ENCODE results near the gene COBL. TPM values are rescaled to one million over a fixed set of nuclear protein-coding genes. Genes with fewer than 3 reads are reported as not detected.

The COBL gene
- total RNA-seq, 1 experiment from 2014 or later: 0.03 TPM

- Histone ChIP-seq H3K4me3 (no peak overlapping the region), H3K36me3 (no peaks in the 10 kb centered on the region), H3K27me3 (no peaks in the 10 kb centered on the region), H3K9me3 (no peaks in the 10 kb centered on the region)
- DNase-seq: no peak
Measured at GRCh38 chr7:51295440-51296245, 21.0 kb downstream of the COBL start.

- no peaks in the 10 kb centered on the region for H3K36me3 ChIP-seq
- no peak overlapping the region for H3K4me3 ChIP-seq
- no peak for DNase-seq
- no peaks in the 10 kb centered on the region for H3K9me3 ChIP-seq
- no peaks in the 10 kb centered on the region for H3K27me3 ChIP-seq
Measured at GRCh38 chr7:51292596-51292995, 24.0 kb downstream of the COBL start.

GRCh38 chr7:51290702-51291540 is 25.7 kb downstream of the COBL start:
- Histone ChIP-seq H3K36me3 (no peaks in the 10 kb centered on the region), H3K4me3 (no peak overlapping the region), H3K9me3 (no peaks in the 10 kb centered on the region)

GRCh38 chr7:51290304-51290637 is 26.3 kb downstream of the COBL start:
- Histone ChIP-seq H3K4me3 (no peak overlapping the region), H3K27me3 (no peaks in the 10 kb centered on the region), H3K36me3 (no peaks in the 10 kb centered on the region), H3K9me3 (no peaks in the 10 kb centered on the region)
- no peak for DNase-seq

More at GRCh38 chr7:51290702-51291540, 25.7 kb downstream of the COBL start:
- DNase-seq: no peak
- no peaks in the 10 kb centered on the region for H3K27me3 ChIP-seq

- DNase-seq: no peak
- Histone ChIP-seq H3K36me3 (no peaks in the 10 kb centered on the region), H3K9me3 (no peaks in the 10 kb centered on the region), H3K4me3 (no peak overlapping the region), H3K27me3 (no peaks in the 10 kb centered on the region)
Measured at GRCh38 chr7:51289623-51290303, 26.8 kb downstream of the COBL start.

GRCh38 chr7:51288896-51289622 is 27.6 kb downstream of the COBL start:
- no peak overlapping the region for H3K4me3 ChIP-seq
- H3K9me3 ChIP-seq: no peaks in the 10 kb centered on the region
- DNase-seq: no peak
- H3K36me3 ChIP-seq: no peaks in the 10 kb centered on the region
- no peaks in the 10 kb centered on the region for H3K27me3 ChIP-seq

GRCh38 chr7:51286401-51286800 is 30.2 kb downstream of the COBL start:
- Histone ChIP-seq H3K4me3 (no peak overlapping the region), H3K9me3 (no peaks in the 10 kb centered on the region), H3K36me3 (no peaks in the 10 kb centered on the region), H3K27me3 (no peaks in the 10 kb centered on the region)
- no peak for DNase-seq

GRCh38 chr7:51280156-51280555 is 36.5 kb downstream of the COBL start:
- DNase-seq: no peak
- Histone ChIP-seq H3K4me3 (no peak overlapping the region), H3K9me3 (no peaks in the 10 kb centered on the region), H3K36me3 (no peaks in the 10 kb centered on the region), H3K27me3 (no peaks in the 10 kb centered on the region)

- no peak for DNase-seq
- H3K4me3 ChIP-seq: no peak overlapping the region
- H3K27me3 ChIP-seq: no peaks in the 10 kb centered on the region
- H3K9me3 ChIP-seq: no peaks in the 10 kb centered on the region
- H3K36me3 ChIP-seq: no peaks in the 10 kb centered on the region
Measured at GRCh38 chr7:51279391-51280023, 37.1 kb downstream of the COBL start.

- no peak for DNase-seq
- H3K4me3 ChIP-seq: no peak overlapping the region
- H3K27me3 ChIP-seq: no peaks in the 10 kb centered on the region
- H3K9me3 ChIP-seq: no peaks in the 10 kb centered on the region
- H3K36me3 ChIP-seq: no peaks in the 10 kb centered on the region
Measured at GRCh38 chr7:51278797-51279196, 37.8 kb downstream of the COBL start.

GRCh38 chr7:51276967-51277366 is 39.6 kb downstream of the COBL start:
- H3K36me3 ChIP-seq: no peaks in the 10 kb centered on the region
- no peak overlapping the region for H3K4me3 ChIP-seq
- DNase-seq: no peak
- H3K9me3 ChIP-seq: no peaks in the 10 kb centered on the region
- no peaks in the 10 kb centered on the region for H3K27me3 ChIP-seq

GRCh38 chr7:51276091-51276605 is 40.5 kb downstream of the COBL start:
- Histone ChIP-seq H3K9me3 (no peaks in the 10 kb centered on the region), H3K4me3 (no peak overlapping the region), H3K27me3 (no peaks in the 10 kb centered on the region), H3K36me3 (no peaks in the 10 kb centered on the region)
- DNase-seq: no peak

- DNase-seq: no peak
- Histone ChIP-seq H3K9me3 (no peaks in the 10 kb centered on the region), H3K36me3 (no peaks in the 10 kb centered on the region), H3K27me3 (no peaks in the 10 kb centered on the region), H3K4me3 (no peak overlapping the region)
Measured at GRCh38 chr7:51275532-51275931, 41.1 kb downstream of the COBL start.

- DNase-seq: no peak
- H3K9me3 ChIP-seq: no peaks in the 10 kb centered on the region
- H3K36me3 ChIP-seq: no peaks in the 10 kb centered on the region
- H3K27me3 ChIP-seq: no peaks in the 10 kb centered on the region
- H3K4me3 ChIP-seq: no peak overlapping the region
Measured at GRCh38 chr7:51274955-51275354, 41.7 kb downstream of the COBL start.

GRCh38 chr7:51274001-51274400 is 42.6 kb downstream of the COBL start:
- H3K27me3 ChIP-seq: no peaks in the 10 kb centered on the region
- H3K4me3 ChIP-seq: no peak overlapping the region
- no peaks in the 10 kb centered on the region for H3K9me3 ChIP-seq
- H3K36me3 ChIP-seq: no peaks in the 10 kb centered on the region
- no peak for DNase-seq

- Histone ChIP-seq H3K27me3 (no peaks in the 10 kb centered on the region), H3K9me3 (no peaks in the 10 kb centered on the region), H3K4me3 (no peak overlapping the region), H3K36me3 (no peaks in the 10 kb centered on the region)
- no peak for DNase-seq
Measured at GRCh38 chr7:51273360-51273759, 43.2 kb downstream of the COBL start.
